ENCODE data around the gene ATP5MC2.

GRCh38 chr12:53694756-53695151 is 18.9 kb upstream of the ATP5MC2 start:
- TF ChIP-seq POLR2A (IDR thresholded peaks at IDR 0.05; ENCODE audit: low read length) (no peak), GATA1 (IDR thresholded peaks at IDR 0.05; ENCODE audit: low read depth, low read length) (no peak)

All from erythroblast (primary cell).